Effector CD4-positive, alpha-beta T cell (primary cell): ENCODE data around the gene ZNF485.
"Not testable (repeated sequence)": the region's sequence is repeated elsewhere in the genome, so short reads cannot be mapped to it uniquely, and the experiment has no call there.

Experiments
- DNase-seq: peaks from one replicate; pipeline ENCODE4 v3.0.0-alpha.2; 2020
- total RNA-seq: gene quantifications from one replicate; lab custom pipeline; 2026; lab: John Stamatoyannopoulos, UW

ZNF485 gene
- 4.5 reads per million, percentile 18 among the genes with 10 or more reads in this experiment for total RNA-seq

- DNase-seq = peak; percentile 43
Observed at GRCh38 chr10:43606323-43607198, at the start of gene ZNF485. Gene ZNF485 (plus strand): TSS chr10:43606438. CDS start chr10:43607051, 613 bp downstream.

- no peak for DNase-seq
Observed at GRCh38 chr10:43557214-43557613, 49.0 kb upstream of the ZNF485 start.

GRCh38 chr10:43569681-43570080 is 36.6 kb upstream of the ZNF485 start:
- no peak for DNase-seq

- no peak for DNase-seq
Observed at GRCh38 chr10:43570971-43571370, 35.3 kb upstream of the ZNF485 start.

- no peak for DNase-seq
Observed at GRCh38 chr10:43573250-43574000, 32.8 kb upstream of the ZNF485 start.

GRCh38 chr10:43574001-43574892 is 32.0 kb upstream of the ZNF485 start, which contains the start of gene ZNF239:
Gene ZNF239 (minus strand): TSS chr10:43574616. CDS start chr10:43558079, 16,537 bp downstream.
- DNase-seq = peak; percentile 62

- no peak for DNase-seq
Observed at GRCh38 chr10:43574906-43575305, 31.3 kb upstream of the ZNF485 start.

- DNase-seq = no peak
Observed at GRCh38 chr10:43576062-43576461, 30.2 kb upstream of the ZNF485 start.

GRCh38 chr10:43576580-43576979 is 29.7 kb upstream of the ZNF485 start:
- DNase-seq = no peak

- no peak for DNase-seq
Observed at GRCh38 chr10:43584051-43584450, 22.2 kb upstream of the ZNF485 start.

- DNase-seq = no peak
Observed at GRCh38 chr10:43585046-43585445, 21.2 kb upstream of the ZNF485 start.

- DNase-seq = no peak
Observed at GRCh38 chr10:43585981-43586729, 20.1 kb upstream of the ZNF485 start.

- DNase-seq = not testable (repeated sequence)
Observed at GRCh38 chr10:43586730-43587115, 19.5 kb upstream of the ZNF485 start.

GRCh38 chr10:43591303-43591904 is 14.8 kb upstream of the ZNF485 start:
- DNase-seq = no peak

GRCh38 chr10:43594944-43595589 is 11.2 kb upstream of the ZNF485 start:
- DNase-seq = no peak

GRCh38 chr10:43595739-43596298 is 10.4 kb upstream of the ZNF485 start:
- DNase-seq = no peak

- DNase-seq = no peak
Observed at GRCh38 chr10:43596546-43596945, 9.7 kb upstream of the ZNF485 start.

GRCh38 chr10:43598446-43598845 is 7.8 kb upstream of the ZNF485 start:
- DNase-seq = no peak

- DNase-seq = no peak
Observed at GRCh38 chr10:43599333-43599732, 6.9 kb upstream of the ZNF485 start.

GRCh38 chr10:43601576-43601975 is 4.7 kb upstream of the ZNF485 start:
- DNase-seq = not testable (repeated sequence)
